GM23248 (cell line): ENCODE measurements around the gene SALL4. TPM values are rescaled to one million over a fixed set of nuclear protein-coding genes. Genes with fewer than 3 reads are reported as not detected.

Experiments
- DNase-seq: peaks from one replicate; pipeline ENCODE4 v3.0.0-alpha.2; 2015
- H2AFZ ChIP-seq: fragments of 200-600 bp; sonication (generic); 2 replicates; pipeline ENCODE4 v1.6.1; 2016; ENCODE audit warnings: antibody characterized with exemption
- H3F3A ChIP-seq: fragments of 200-600 bp; sonication (generic); 2 replicates; pipeline ENCODE4 v1.6.1; 2016; ENCODE audit warnings: mild to moderate bottlenecking, antibody characterized with exemption, mixed run types; ENCODE audit not compliant: insufficient read depth
- H3K27ac ChIP-seq: fragments of 200-600 bp; sonication (generic); 2 replicates; pipeline ENCODE4 v1.5.1; 2016; ENCODE audit warnings: mild to moderate bottlenecking
- H3K27me3 ChIP-seq: fragments of 200-600 bp; sonication (generic); replicated peaks from 2 replicates; pipeline ENCODE4 v1.6.1; 2016; ENCODE audit warnings: mild to moderate bottlenecking; ENCODE audit not compliant: insufficient read depth
- H3K36me3 ChIP-seq: fragments of 200-600 bp; sonication (generic); 2 replicates; pipeline ENCODE4 v1.6.1; 2016; ENCODE audit warnings: low read depth, mild to moderate bottlenecking
- H3K4me1 ChIP-seq: fragments of 200-600 bp; sonication (generic); 2 replicates; pipeline ENCODE4 v1.6.1; 2016; ENCODE audit warnings: mild to moderate bottlenecking; ENCODE audit not compliant: insufficient read depth
- H3K4me2 ChIP-seq: fragments of 200-600 bp; sonication (generic); one replicate; pipeline ENCODE4 v1.6.1; 2016; ENCODE audit warnings: mild to moderate bottlenecking; ENCODE audit not compliant: unreplicated experiment
- H3K4me3 ChIP-seq: fragments of 200-600 bp; sonication (generic); 2 replicates; pipeline ENCODE4 v1.5.1; 2016; ENCODE audit warnings: mild to moderate bottlenecking
- H3K79me2 ChIP-seq: fragments of 200-600 bp; sonication (generic); 2 replicates; pipeline ENCODE4 v1.6.1; 2016; ENCODE audit warnings: mild to moderate bottlenecking; ENCODE audit not compliant: insufficient read depth
- H3K9ac ChIP-seq: fragments of 200-600 bp; sonication (generic); 2 replicates; pipeline ENCODE4 v1.6.1; 2016; ENCODE audit warnings: mild to moderate bottlenecking
- H3K9me2 ChIP-seq: fragments of 200-600 bp; sonication (generic); 2 replicates; pipeline ENCODE4 v1.6.1; 2016; ENCODE audit warnings: mixed run types, mild to moderate bottlenecking, moderate library complexity; ENCODE audit not compliant: insufficient read depth
- H3K9me3 ChIP-seq: fragments of 200-600 bp; sonication (generic); one replicate; pipeline ENCODE4 v1.6.1; 2017; ENCODE audit warnings: low read depth
- H4K20me1 ChIP-seq: fragments of 200-600 bp; sonication (generic); 2 replicates; pipeline ENCODE4 v1.6.0; 2016; ENCODE audit not compliant: insufficient read depth
- EZH2 ChIP-seq: fragments of 200-600 bp; sonication (generic); IDR thresholded peaks from 2 replicates; pipeline ENCODE4 v1.6.1; 2018; ENCODE audit warnings: antibody characterized with exemption, mild to moderate bottlenecking; ENCODE audit not compliant: insufficient read depth, poor library complexity, severe bottlenecking
- EZH2phosphoT487 ChIP-seq: fragments of 200-600 bp; sonication (generic); IDR thresholded peaks from 2 replicates; pipeline ENCODE4 v1.6.1; 2018; ENCODE audit warnings: antibody characterized with exemption, moderate library complexity, mild to moderate bottlenecking, low read depth; ENCODE audit not compliant: insufficient read depth
- WGBS, 2 experiments: methylation state at CpG; one replicate each; pipeline ENCODE4 v1.1.6; 2015 to 2017; ENCODE audit warnings: low lambda C conversion rate in 2 of 2, low coverage in 1 of 2; ENCODE audit errors: missing lambda C conversion rate in 2 of 2; 5-methylcytosine and 5-hydroxymethylcytosine counted together
- in situ Hi-C: fragments of 300-500 bp; cut with MboI; formaldehyde crosslinking; loops from 2 replicates; pipeline ENCODE4 v1.15.0; 2020
- polyA plus RNA-seq: library from polyadenylated mRNA; unstranded; fragments of >200 nt; fragmentation: Nextera tagmentation; extraction: Ambion mirVana; gene quantifications from 2 replicates; pipeline ENCODE4 v1.2.1, GENCODE V29; 2016
- total RNA-seq: library from RNA; depleted of rRNA; stranded (reverse); fragments of >200 nt; shearing (Covaris generic); gene quantifications from 2 replicates; pipeline ENCODE4 v1.2.3, GENCODE V29; 2014

SALL4 gene
- total and polyA plus RNA-seq, 2 experiments from 2014 or later, result not detected

DNA sequence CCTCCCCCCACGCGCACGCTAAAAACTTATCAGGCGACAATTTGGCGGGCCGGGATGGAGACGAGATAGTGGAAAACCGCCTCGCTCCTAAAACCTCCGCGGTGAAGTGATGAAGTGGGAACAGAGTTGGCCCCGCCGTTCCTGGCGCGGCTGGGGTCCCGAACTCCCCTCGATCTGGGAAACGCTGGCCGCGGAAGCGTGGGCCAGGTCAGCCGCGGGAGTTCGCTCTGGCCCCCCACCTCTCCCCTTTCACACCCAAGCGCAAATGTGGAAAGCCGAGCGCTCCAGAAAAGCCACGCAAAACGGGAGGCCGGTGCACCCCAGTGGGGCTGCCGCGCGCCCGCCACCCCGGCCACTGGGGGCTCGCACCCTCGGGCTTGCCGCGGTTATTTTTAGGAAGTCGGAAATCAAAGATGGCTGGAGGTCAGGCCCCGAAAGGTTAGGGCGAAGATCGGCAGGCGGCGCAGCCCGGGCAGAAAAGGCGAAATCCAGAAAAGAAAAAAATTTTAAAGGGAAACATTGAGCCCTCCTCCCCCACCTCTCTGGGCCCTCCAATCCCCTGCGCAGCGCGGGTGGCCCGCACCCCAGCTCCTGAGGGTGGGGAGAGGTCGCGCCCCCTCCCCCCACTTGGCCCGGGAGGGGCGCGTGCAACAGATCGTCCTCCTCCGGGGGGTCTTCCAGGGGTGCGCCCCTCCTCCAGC is 1.0 kb downstream of the SALL4 start:
- peak overlapping the region; percentile 85 for H3K4me2 ChIP-seq
- in situ Hi-C loops, result no loop called here
- 0 out of 2 replicates have a peak, but pooled peaks cover 10% of the 10 kb centered on the region for H3F3A ChIP-seq
- TF ChIP-seq EZH2 (peak; percentile 49), EZH2phosphoT487 (0 out of 2 replicates have a peak, but pooled peaks have one; percentile 19)
- H3K27me3 ChIP-seq, result peaks cover 40% of the 10 kb centered on the region
- no peaks in the 10 kb centered on the region for H3K79me2 ChIP-seq
- DNase-seq, result peak; percentile 38
- no peaks in the 10 kb centered on the region for H3K36me3 ChIP-seq
- H3K9me2 ChIP-seq, result no peaks in the 10 kb centered on the region
- no peaks in the 10 kb centered on the region for H3K9me3 ChIP-seq
- H2AFZ ChIP-seq, result peak overlapping the region; percentile 89
- H3K4me3 ChIP-seq, result peak overlapping the region; percentile 75
- H3K27ac ChIP-seq, result no peak overlapping the region
- 0 out of 2 replicates have a peak, but pooled peaks cover 5% of the 10 kb centered on the region for H3K4me1 ChIP-seq
- no peaks in the 10 kb centered on the region for H4K20me1 ChIP-seq
- 0 out of 2 replicates have a peak overlapping the region, but pooled peaks have one; percentile 24 for H3K9ac ChIP-seq
- WGBS, 2 experiments, result 1 to 3% methylated on average over 51 to 59 of the region's 59 CpGs

DNA sequence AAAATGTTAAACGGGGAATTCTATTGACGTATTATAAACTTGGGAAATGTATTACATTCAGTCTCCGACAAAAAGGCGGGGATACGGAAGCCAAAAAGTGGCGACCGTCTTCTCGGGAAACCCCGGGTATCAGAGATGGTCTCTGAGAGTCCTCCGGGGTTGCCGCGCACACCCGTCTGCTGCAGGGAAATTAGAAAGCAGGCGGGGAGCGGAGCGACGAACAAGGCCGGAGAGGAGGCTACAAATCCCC is 1.5 kb downstream of the SALL4 start:
- 1% methylated on average over 18 of the region's 18 CpGs for WGBS, 2 experiments
- H3K27me3 ChIP-seq, result peaks cover 40% of the 10 kb centered on the region
- H3K27ac ChIP-seq, result no peak overlapping the region
- 0 out of 2 replicates have a peak, but pooled peaks cover 5% of the 10 kb centered on the region for H3K4me1 ChIP-seq
- no peaks in the 10 kb centered on the region for H4K20me1 ChIP-seq
- TF ChIP-seq EZH2phosphoT487 (no peak), EZH2 (no peak)
- H3K9me3 ChIP-seq, result no peaks in the 10 kb centered on the region
- in situ Hi-C loops, result no loop called here
- H3K9me2 ChIP-seq, result no peaks in the 10 kb centered on the region
- peak overlapping the region; percentile 89 for H2AFZ ChIP-seq
- no peaks in the 10 kb centered on the region for H3K36me3 ChIP-seq
- no peaks in the 10 kb centered on the region for H3K79me2 ChIP-seq
- peak; percentile 30 for DNase-seq
- peak overlapping the region; percentile 75 for H3K4me3 ChIP-seq
- no peak overlapping the region for H3K9ac ChIP-seq
- H3K4me2 ChIP-seq, result peak overlapping the region; percentile 85
- 0 out of 2 replicates have a peak, but pooled peaks cover 10% of the 10 kb centered on the region for H3F3A ChIP-seq

DNA sequence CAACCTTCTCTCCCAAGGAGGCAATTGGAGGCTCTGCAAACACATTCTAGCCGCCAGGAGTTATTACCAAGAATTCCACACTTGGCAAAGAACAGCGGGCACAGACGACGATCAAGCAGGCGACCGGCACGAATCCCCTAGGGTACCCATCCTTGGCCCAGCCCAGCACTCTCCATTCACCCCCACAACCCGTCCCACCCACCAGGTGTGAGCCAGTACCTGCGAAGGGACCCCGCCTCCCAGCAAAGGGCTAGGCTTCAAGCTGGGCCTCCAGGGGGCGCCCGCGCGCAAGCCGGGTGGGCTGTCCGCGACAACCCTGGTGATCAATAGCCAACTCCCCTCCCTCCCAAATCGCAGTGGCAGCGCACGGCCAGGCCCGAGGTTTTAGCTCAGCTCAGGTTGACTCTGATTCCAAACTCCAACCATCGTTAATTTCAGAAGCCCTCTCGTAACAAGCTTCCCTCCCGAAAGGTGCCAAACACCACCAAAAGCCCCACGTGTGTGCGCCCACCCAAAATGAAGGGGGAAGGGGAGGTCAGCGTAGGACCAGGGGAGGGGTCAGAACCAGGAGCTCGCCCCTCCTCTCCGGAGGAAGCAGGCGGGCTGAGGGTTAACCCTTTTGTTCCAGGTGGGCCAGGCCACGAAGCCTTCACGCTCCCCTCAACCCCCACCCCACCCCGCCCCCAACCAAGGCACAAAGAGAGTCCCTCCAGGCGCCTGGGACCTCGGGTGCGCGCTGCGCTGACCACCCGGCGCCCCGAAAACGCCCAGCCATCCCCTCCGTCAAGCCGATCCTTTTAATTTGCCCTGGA is 2.1 kb downstream of the SALL4 start:
- H3F3A ChIP-seq, result 0 out of 2 replicates have a peak, but pooled peaks cover 10% of the 10 kb centered on the region
- H3K9me3 ChIP-seq, result no peaks in the 10 kb centered on the region
- DNase-seq, result peak; percentile 38
- H3K27me3 ChIP-seq, result peaks cover 40% of the 10 kb centered on the region
- peak overlapping the region; percentile 85 for H3K4me2 ChIP-seq
- H3K27ac ChIP-seq, result no peak overlapping the region
- in situ Hi-C loops, result no loop called here
- no peak overlapping the region for H3K9ac ChIP-seq
- H4K20me1 ChIP-seq, result no peaks in the 10 kb centered on the region
- H3K36me3 ChIP-seq, result no peaks in the 10 kb centered on the region
- H3K79me2 ChIP-seq, result no peaks in the 10 kb centered on the region
- H3K4me3 ChIP-seq, result peak overlapping the region; percentile 75
- H2AFZ ChIP-seq, result peak overlapping the region; percentile 89
- H3K9me2 ChIP-seq, result no peaks in the 10 kb centered on the region
- TF ChIP-seq EZH2phosphoT487, result no peak
- TF ChIP-seq EZH2, result peak; percentile 38
- H3K4me1 ChIP-seq, result 0 out of 2 replicates have a peak, but pooled peaks cover 5% of the 10 kb centered on the region
- WGBS, 2 experiments, result 1% methylated on average over 34 to 44 of the region's 44 CpGs

DNA sequence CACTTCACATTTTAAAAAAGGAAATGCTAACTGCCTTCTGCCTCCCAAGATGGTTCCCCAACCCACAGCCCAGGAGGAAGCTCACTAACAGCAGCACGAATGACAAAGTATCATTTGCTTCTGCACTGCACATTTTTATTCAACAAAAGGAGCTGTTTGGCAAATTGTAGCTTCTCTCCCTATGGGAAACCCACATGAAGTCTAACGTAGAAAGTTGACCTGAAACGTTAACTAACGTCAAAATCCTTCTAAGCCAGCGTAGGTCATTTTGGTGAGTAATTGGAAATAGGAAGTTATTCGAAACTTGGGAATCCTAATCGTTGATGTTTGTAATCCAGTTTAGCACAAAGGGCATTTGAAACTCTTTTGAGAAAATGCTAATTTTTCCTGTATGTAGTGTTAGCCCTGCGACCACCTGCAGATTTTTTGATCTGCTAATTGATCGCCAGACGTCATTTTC is 2.9 kb downstream of the SALL4 start:
- no peaks in the 10 kb centered on the region for H3K36me3 ChIP-seq
- H3K27ac ChIP-seq, result no peak overlapping the region
- 0 out of 2 replicates have a peak, but pooled peaks cover 5% of the 10 kb centered on the region for H3K4me1 ChIP-seq
- no peak overlapping the region for H3K4me2 ChIP-seq
- 0 out of 2 replicates have a peak, but pooled peaks cover 10% of the 10 kb centered on the region for H3F3A ChIP-seq
- no peaks in the 10 kb centered on the region for H3K79me2 ChIP-seq
- WGBS, 2 experiments, result 61 to 64% methylated on average over 10 of the region's 10 CpGs
- H3K4me3 ChIP-seq, result no peak overlapping the region
- H3K27me3 ChIP-seq, result peaks cover 40% of the 10 kb centered on the region
- H3K9me3 ChIP-seq, result no peaks in the 10 kb centered on the region
- no peaks in the 10 kb centered on the region for H3K9me2 ChIP-seq
- H3K9ac ChIP-seq, result no peak overlapping the region
- TF ChIP-seq EZH2 (no peak), EZH2phosphoT487 (no peak)
- no peak for DNase-seq
- in situ Hi-C loops, result loop anchor here (25.0 kb wide), 1 partner anchor 812 kb away; no protein-coding TSS in a partner anchor
- H2AFZ ChIP-seq, result no peak overlapping the region
- H4K20me1 ChIP-seq, result no peaks in the 10 kb centered on the region
